Measurements from ENCODE around the gene ANKMY1. TPM values are rescaled to one million over a fixed set of nuclear protein-coding genes. Genes with fewer than 3 reads are reported as not detected.

The ANKMY1 gene
- total RNA-seq, 1 donor: 11.2 TPM

DNA sequence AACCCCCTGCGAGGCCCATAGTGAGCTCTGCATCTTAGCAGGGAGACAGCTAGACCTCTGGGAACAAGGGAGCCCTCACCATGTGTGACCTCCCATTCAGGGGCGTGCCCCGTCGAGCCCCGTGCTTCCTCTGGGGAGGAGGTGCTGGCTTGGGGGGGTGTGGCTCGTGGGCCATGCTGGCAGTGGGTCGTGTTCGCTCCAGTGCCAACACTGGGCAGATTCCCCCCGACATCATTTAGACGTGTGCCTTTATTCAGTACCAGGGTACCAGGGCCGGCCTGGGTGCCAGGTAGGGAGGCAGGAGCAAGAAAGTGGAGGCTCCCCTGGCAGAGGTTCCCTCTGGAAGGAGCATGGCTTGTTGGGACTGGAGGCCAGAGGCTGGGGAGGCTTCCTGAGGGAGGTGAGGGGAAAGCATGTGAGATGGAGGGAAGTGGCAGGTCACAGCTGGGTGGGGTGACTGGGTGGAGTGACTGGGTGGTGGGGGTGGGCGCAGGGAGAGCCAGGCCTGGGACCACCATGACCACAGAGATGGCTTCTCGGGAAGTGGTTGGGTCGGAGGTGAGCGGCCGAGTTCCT lies 107.2 kb downstream of the ANKMY1 start:
- H3K4me3 ChIP-seq (ENCODE audit: insufficient read depth, low read length): no peak overlapping the region
- H3K9me3 ChIP-seq (ENCODE audit: low read depth, low read length): no peaks in the 10 kb centered on the region
- H3K79me2 ChIP-seq (ENCODE audit: insufficient read depth, low read length): peaks cover 5% of the 10 kb centered on the region
- TF ChIP-seq, protein P1, sequence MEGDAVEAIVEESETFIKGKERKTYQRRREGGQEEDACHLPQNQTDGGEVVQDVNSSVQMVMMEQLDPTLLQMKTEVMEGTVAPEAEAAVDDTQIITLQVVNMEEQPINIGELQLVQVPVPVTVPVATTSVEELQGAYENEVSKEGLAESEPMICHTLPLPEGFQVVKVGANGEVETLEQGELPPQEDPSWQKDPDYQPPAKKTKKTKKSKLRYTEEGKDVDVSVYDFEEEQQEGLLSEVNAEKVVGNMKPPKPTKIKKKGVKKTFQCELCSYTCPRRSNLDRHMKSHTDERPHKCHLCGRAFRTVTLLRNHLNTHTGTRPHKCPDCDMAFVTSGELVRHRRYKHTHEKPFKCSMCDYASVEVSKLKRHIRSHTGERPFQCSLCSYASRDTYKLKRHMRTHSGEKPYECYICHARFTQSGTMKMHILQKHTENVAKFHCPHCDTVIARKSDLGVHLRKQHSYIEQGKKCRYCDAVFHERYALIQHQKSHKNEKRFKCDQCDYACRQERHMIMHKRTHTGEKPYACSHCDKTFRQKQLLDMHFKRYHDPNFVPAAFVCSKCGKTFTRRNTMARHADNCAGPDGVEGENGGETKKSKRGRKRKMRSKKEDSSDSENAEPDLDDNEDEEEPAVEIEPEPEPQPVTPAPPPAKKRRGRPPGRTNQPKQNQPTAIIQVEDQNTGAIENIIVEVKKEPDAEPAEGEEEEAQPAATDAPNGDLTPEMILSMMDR (IDR thresholded peaks at IDR 0.05; ENCODE audit: extremely low read depth, low read depth, low read length): no peak
- no peak overlapping the region for H3K27ac ChIP-seq (ENCODE audit: low read depth, low read length)
- peak; percentile 86 for DNase-seq (ENCODE audit: insufficient read length, low spot score, missing footprints)
- H3K4me1 ChIP-seq (ENCODE audit: insufficient read depth, low read length): peaks cover 4% of the 10 kb centered on the region
- H3K36me3 ChIP-seq (ENCODE audit: insufficient read depth, low read length): no peaks in the 10 kb centered on the region
- H3K4me2 ChIP-seq (ENCODE audit: insufficient read depth, low read length): no peak overlapping the region
- peaks cover 65% of the 10 kb centered on the region for H4K20me1 ChIP-seq (ENCODE audit: insufficient read depth, low read length)
- H3K27me3 ChIP-seq (ENCODE audit: insufficient read depth, low read length): no peaks in the 10 kb centered on the region
- H2AFZ ChIP-seq (ENCODE audit: low read length): no peak overlapping the region

DNA sequence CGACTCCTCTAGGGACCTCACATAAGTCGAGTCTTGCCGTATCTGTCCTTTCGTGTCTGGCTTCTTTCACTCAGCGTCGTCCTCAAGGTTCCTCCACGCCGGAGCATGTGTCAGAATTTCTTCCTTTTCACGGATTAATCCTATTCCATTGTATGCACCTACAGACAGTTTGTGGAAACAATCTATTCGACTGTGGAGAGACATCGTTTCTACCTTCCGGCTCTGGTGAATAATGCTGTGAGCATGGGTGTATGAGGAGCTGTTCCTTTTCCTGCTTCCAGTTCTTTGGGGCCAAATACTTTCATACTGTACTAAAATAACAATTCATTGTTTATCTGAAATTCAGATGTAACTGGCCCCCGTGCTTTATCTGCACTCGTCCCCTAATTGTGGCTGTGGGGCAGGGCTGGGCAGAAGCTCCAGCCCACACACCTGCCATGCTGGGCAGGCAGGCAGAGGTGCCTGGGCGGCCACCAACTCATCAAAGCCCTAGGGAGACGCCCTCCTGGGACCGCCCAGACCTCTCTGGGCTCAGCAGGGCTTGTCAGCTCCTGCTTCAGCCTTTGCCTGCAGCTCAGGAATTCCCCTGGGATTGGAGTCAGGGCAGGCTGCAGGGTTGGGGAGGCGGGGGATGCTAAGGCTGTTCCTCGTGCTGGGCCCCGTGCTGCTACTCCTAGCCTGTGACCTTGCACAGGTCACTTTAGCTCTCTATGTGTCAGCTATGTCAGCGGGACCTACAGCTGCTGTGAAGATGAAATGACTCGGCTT lies 107.8 kb downstream of the ANKMY1 start:
- H3K27me3 ChIP-seq (ENCODE audit: insufficient read depth, low read length): no peaks in the 10 kb centered on the region

DNA sequence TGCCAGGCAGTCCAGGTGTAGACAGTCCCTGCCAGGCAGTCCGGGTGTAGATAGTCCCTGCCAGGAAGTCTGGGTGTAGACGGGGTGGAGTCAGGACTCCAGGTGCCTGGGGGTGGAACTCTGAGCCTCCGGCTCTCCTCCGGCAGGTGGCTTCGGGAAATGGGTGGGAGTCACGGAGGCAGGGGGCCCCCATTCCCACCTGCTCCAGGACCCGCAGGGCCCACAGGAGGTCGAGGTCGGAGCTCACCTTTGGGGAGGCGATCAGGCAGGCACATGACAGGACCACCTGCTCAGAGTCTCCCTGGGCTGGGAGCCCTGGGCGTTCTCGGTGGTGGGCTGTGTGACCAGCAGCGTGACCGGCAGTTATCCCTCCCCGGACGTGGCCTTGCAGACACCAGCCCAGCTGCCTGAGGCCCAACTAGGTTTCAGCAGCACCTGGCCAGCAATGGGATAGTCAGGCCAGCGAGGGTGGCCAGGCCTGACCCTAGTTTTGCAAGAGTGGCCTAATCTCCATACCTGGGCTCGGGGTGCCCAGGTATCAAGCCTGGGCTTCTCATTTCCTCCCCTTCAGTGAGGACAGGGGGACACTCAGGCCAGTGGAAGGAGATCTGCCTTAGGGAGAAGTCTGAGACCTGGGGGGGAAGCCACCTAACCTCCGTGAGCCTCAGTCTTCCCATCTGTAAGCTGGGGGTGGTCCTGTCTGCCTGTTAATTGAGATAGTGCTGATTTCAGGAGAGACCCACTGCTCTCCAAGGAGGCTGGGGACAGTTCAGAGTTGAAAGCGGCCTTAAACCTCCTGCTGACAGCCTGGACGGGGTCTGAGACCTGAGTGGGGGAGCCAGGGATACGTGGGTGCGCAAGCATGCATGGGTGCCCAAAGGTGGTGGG lies 109.2 kb downstream of the ANKMY1 start:
- Histone ChIP-seq H4K20me1 (ENCODE audit: insufficient read depth, low read length) (peaks cover 66% of the 10 kb centered on the region), H3K36me3 (ENCODE audit: insufficient read depth, low read length) (no peaks in the 10 kb centered on the region), H3K27ac (ENCODE audit: low read depth, low read length) (no peak overlapping the region), H3K4me1 (ENCODE audit: insufficient read depth, low read length) (peaks cover 4% of the 10 kb centered on the region), H2AFZ (ENCODE audit: low read length) (no peak overlapping the region), H3K9me3 (ENCODE audit: low read depth, low read length) (no peaks in the 10 kb centered on the region), H3K79me2 (ENCODE audit: insufficient read depth, low read length) (peaks cover 14% of the 10 kb centered on the region), H3K4me2 (ENCODE audit: insufficient read depth, low read length) (no peak overlapping the region), H3K27me3 (ENCODE audit: insufficient read depth, low read length) (no peaks in the 10 kb centered on the region), H3K4me3 (ENCODE audit: insufficient read depth, low read length) (no peak overlapping the region)
- DNase-seq (ENCODE audit: insufficient read length, low spot score, missing footprints): no peak
- TF ChIP-seq, protein P1 (IDR thresholded peaks at IDR 0.05; ENCODE audit: extremely low read depth, low read depth, low read length): no peak

More for the DNA sequence above, 107.8 kb downstream of the ANKMY1 start:
- no peak overlapping the region for H3K4me3 ChIP-seq (ENCODE audit: insufficient read depth, low read length)
- H3K27ac ChIP-seq (ENCODE audit: low read depth, low read length): no peak overlapping the region
- H3K4me1 ChIP-seq (ENCODE audit: insufficient read depth, low read length): peaks cover 4% of the 10 kb centered on the region
- H4K20me1 ChIP-seq (ENCODE audit: insufficient read depth, low read length): peaks cover 68% of the 10 kb centered on the region
- TF ChIP-seq, protein P1 (IDR thresholded peaks at IDR 0.05; ENCODE audit: extremely low read depth, low read depth, low read length): no peak
- H3K9me3 ChIP-seq (ENCODE audit: low read depth, low read length): no peaks in the 10 kb centered on the region
- no peaks in the 10 kb centered on the region for H3K36me3 ChIP-seq (ENCODE audit: insufficient read depth, low read length)
- no peak overlapping the region for H2AFZ ChIP-seq (ENCODE audit: low read length)
- H3K4me2 ChIP-seq (ENCODE audit: insufficient read depth, low read length): no peak overlapping the region
- DNase-seq (ENCODE audit: insufficient read length, low spot score, missing footprints): peak; percentile 91
- peaks cover 7% of the 10 kb centered on the region for H3K79me2 ChIP-seq (ENCODE audit: insufficient read depth, low read length)
